ENCODE measurements around the gene PAQR8.
"Not testable (repeated sequence)": the region's sequence is repeated elsewhere in the genome, so short reads cannot be mapped to it uniquely, and the experiment has no call there.

PAQR8 gene

GRCh38 chr6:52410979-52411378 lies 49.0 kb downstream of the PAQR8 start:
- no peak for DNase-seq (ENCODE audit: low read depth in 2 of 2)

- DNase-seq (ENCODE audit: low read depth in 2 of 2) = no peak
These were observed 50.0 kb downstream of the PAQR8 start for GRCh38 chr6:52411911-52412310.

GRCh38 chr6:52415333-52415732 lies 53.4 kb downstream of the PAQR8 start:
- no peak for DNase-seq (ENCODE audit: low read depth in 2 of 2)

GRCh38 chr6:52415917-52416628 lies 54.1 kb downstream of the PAQR8 start:
- DNase-seq (ENCODE audit: low read depth in 2 of 2) = no peak

- peak in 1 of 2 donors; percentile 43 for DNase-seq (ENCODE audit: low read depth in 2 of 2)
These were observed 54.7 kb downstream of the PAQR8 start for GRCh38 chr6:52416629-52417151.

- no peak for DNase-seq (ENCODE audit: low read depth in 2 of 2)
These were observed 55.7 kb downstream of the PAQR8 start for GRCh38 chr6:52417675-52418111.

GRCh38 chr6:52418606-52419005 lies 56.7 kb downstream of the PAQR8 start:
- DNase-seq (ENCODE audit: low read depth in 2 of 2) = no peak

GRCh38 chr6:52419809-52420667 lies 58.1 kb downstream of the PAQR8 start, which contains the start of gene EFHC1:
Gene EFHC1, plus strand, starts transcription at chr6:52420342. Its CDS starts 69 bp downstream, at chr6:52420411.
- peak; percentile 97 to 98 for DNase-seq (ENCODE audit: low read depth in 2 of 2)

- DNase-seq (ENCODE audit: low read depth in 2 of 2) = no peak
These were observed 58.9 kb downstream of the PAQR8 start for GRCh38 chr6:52420668-52421358.

- no peak for DNase-seq (ENCODE audit: low read depth in 2 of 2)
These were observed 60.2 kb downstream of the PAQR8 start for GRCh38 chr6:52422156-52422555.

- DNase-seq (ENCODE audit: low read depth in 2 of 2) = no peak
These were observed 61.5 kb downstream of the PAQR8 start for GRCh38 chr6:52423448-52423847.

GRCh38 chr6:52423971-52424381 lies 62.0 kb downstream of the PAQR8 start:
- no peak for DNase-seq (ENCODE audit: low read depth in 2 of 2)

GRCh38 chr6:52424513-52424912 lies 62.6 kb downstream of the PAQR8 start:
- no peak for DNase-seq (ENCODE audit: low read depth in 2 of 2)

- no peak for DNase-seq (ENCODE audit: low read depth in 2 of 2)
These were observed 64.7 kb downstream of the PAQR8 start for GRCh38 chr6:52426667-52427066.

- DNase-seq (ENCODE audit: low read depth in 2 of 2) = not testable (repeated sequence)
These were observed 71.3 kb downstream of the PAQR8 start for GRCh38 chr6:52433294-52433693.

GRCh38 chr6:52435345-52435744 lies 73.4 kb downstream of the PAQR8 start:
- DNase-seq (ENCODE audit: low read depth in 2 of 2) = no peak

GRCh38 chr6:52438926-52439325 lies 77.0 kb downstream of the PAQR8 start:
- DNase-seq (ENCODE audit: low read depth in 2 of 2) = no peak

- no peak for DNase-seq (ENCODE audit: low read depth in 2 of 2)
These were observed 92.6 kb downstream of the PAQR8 start for GRCh38 chr6:52454556-52454955.

- no peak for DNase-seq (ENCODE audit: low read depth in 2 of 2)
These were observed 95.1 kb downstream of the PAQR8 start for GRCh38 chr6:52457096-52457495.
